ENCODE data around the gene JMJD4. TPM values are rescaled to one million over a fixed set of nuclear protein-coding genes. Genes with fewer than 3 reads are reported as not detected.
"Not testable (repeated sequence)": the region's sequence is repeated elsewhere in the genome, so short reads cannot be mapped to it uniquely, and the experiment has no call there.

JMJD4 gene
- total and polyA plus RNA-seq, 9 donors, result 5.9 to 28.9 (median 26.2) TPM

GRCh38 chr1:227707846-227708245, 27.3 kb downstream of the JMJD4 start:
- no peak overlapping the region for H3K27ac ChIP-seq
- no peaks in the 10 kb centered on the region for H3K36me3 ChIP-seq
- H3K4me3 ChIP-seq, result no peak overlapping the region
- TF ChIP-seq CTCF (IDR thresholded peaks at IDR 0.05) (no peak), EP300 (IDR thresholded peaks at IDR 0.05) (no peak), POLR2A (IDR thresholded peaks at IDR 0.05) (no peak)
- no peaks in the 10 kb centered on the region for H3K4me1 ChIP-seq (ENCODE audit: insufficient read depth)
- H3K9me3 ChIP-seq, result no peaks in the 10 kb centered on the region
- DNase-seq, result no peak
- intact Hi-C loops (cut with DNase I), result no loop called here
- H3K27me3 ChIP-seq, result no peaks in the 10 kb centered on the region
- WGBS, 3 donors, result 43 to 54% (median 49%) methylated on average over 1 of the region's 1 CpG

GRCh38 chr1:227701631-227702030, 33.5 kb downstream of the JMJD4 start:
- 82 to 91% (median 91%) methylated on average over 1 of the region's 1 CpG for WGBS, 3 donors
- H3K9me3 ChIP-seq; intact Hi-C loops (cut with DNase I); H3K27me3 ChIP-seq; H3K27ac ChIP-seq; H3K4me3 ChIP-seq; DNase-seq; H3K36me3 ChIP-seq; H3K4me1 ChIP-seq (ENCODE audit: insufficient read depth): not testable (repeated sequence)

- Histone ChIP-seq H3K4me3 (no peak overlapping the region), H3K27me3 (no peaks in the 10 kb centered on the region), H3K36me3 (no peaks in the 10 kb centered on the region), H3K27ac (no peak overlapping the region), H3K4me1 (ENCODE audit: insufficient read depth) (no peaks in the 10 kb centered on the region), H3K9me3 (no peaks in the 10 kb centered on the region)
- intact Hi-C loops (cut with DNase I), result no loop called here
- DNase-seq, result no peak
- WGBS, 3 donors, result 83 to 87% (median 84%) methylated on average over 3 of the region's 3 CpGs
- TF ChIP-seq EP300 (IDR thresholded peaks at IDR 0.05), result no peak
- TF ChIP-seq CTCF (IDR thresholded peaks at IDR 0.05), result no peak
- TF ChIP-seq POLR2A (IDR thresholded peaks at IDR 0.05), result no peak
These were observed 37.7 kb downstream of the JMJD4 start for GRCh38 chr1:227697321-227697864.

- no peaks in the 10 kb centered on the region for H3K9me3 ChIP-seq
- H3K4me3 ChIP-seq, result no peak overlapping the region
- 71 to 77% (median 74%) methylated on average over 8 of the region's 8 CpGs for WGBS, 3 donors
- TF ChIP-seq EP300 (IDR thresholded peaks at IDR 0.05) (no peak), POLR2A (IDR thresholded peaks at IDR 0.05) (no peak), CTCF (IDR thresholded peaks at IDR 0.05) (no peak)
- H3K36me3 ChIP-seq, result no peaks in the 10 kb centered on the region
- intact Hi-C loops (cut with DNase I), result no loop called here
- H3K27me3 ChIP-seq, result no peaks in the 10 kb centered on the region
- H3K4me1 ChIP-seq (ENCODE audit: insufficient read depth), result no peaks in the 10 kb centered on the region
- H3K27ac ChIP-seq, result no peak overlapping the region
- DNase-seq, result no peak
These were observed 49.3 kb downstream of the JMJD4 start for GRCh38 chr1:227685807-227686206.

Other genes with a start within 250 kb of the JMJD4 start
- gene ZNF678, start 171.7 kb downstream of the JMJD4 start, total RNA-seq, result 10 to 100 TPM in 2 of 7 donors, 1 to 10 TPM in 5; 7.0 to 12.0 (median 8.8) TPM
- 1 to 10 TPM; 2.5 to 3.6 TPM for gene ZNF678, start 171.7 kb downstream of the JMJD4 start, polyA plus RNA-seq
- gene SNAP47, start 133 bp upstream of the JMJD4 start, total RNA-seq, result 100 to 1,000 TPM in 4 of 7 donors, 10 to 100 TPM in 3; 63.5 to 135 (median 106) TPM
- gene SNAP47, start 133 bp upstream of the JMJD4 start, polyA plus RNA-seq, result 10 to 100 TPM; 43.5 to 74.9 TPM
- gene PRSS38, start 80.4 kb upstream of the JMJD4 start, total RNA-seq, result not detected
- gene PRSS38, start 80.4 kb upstream of the JMJD4 start, polyA plus RNA-seq, result not detected
- gene WNT9A, start 212.6 kb upstream of the JMJD4 start, total RNA-seq, result 10 to 100 TPM in 3 of 7 donors, 1 to 10 TPM in 4; 3.9 to 15.9 (median 9.8) TPM
- 10 to 100 TPM in 1 of 2 donors, 1 to 10 TPM in 1; 1.1 to 10.8 TPM for gene WNT9A, start 212.6 kb upstream of the JMJD4 start, polyA plus RNA-seq